ENCODE results near the gene TBC1D32.
"Not testable (repeated sequence)": the region's sequence is repeated elsewhere in the genome, so short reads cannot be mapped to it uniquely, and the experiment has no call there.

Gene TBC1D32

GRCh38 chr6:121236984-121237383 lies 97.3 kb downstream of the TBC1D32 start:
- CTCF ChIA-PET, result no interaction called here
- TF ChIP-seq, protein P1, sequence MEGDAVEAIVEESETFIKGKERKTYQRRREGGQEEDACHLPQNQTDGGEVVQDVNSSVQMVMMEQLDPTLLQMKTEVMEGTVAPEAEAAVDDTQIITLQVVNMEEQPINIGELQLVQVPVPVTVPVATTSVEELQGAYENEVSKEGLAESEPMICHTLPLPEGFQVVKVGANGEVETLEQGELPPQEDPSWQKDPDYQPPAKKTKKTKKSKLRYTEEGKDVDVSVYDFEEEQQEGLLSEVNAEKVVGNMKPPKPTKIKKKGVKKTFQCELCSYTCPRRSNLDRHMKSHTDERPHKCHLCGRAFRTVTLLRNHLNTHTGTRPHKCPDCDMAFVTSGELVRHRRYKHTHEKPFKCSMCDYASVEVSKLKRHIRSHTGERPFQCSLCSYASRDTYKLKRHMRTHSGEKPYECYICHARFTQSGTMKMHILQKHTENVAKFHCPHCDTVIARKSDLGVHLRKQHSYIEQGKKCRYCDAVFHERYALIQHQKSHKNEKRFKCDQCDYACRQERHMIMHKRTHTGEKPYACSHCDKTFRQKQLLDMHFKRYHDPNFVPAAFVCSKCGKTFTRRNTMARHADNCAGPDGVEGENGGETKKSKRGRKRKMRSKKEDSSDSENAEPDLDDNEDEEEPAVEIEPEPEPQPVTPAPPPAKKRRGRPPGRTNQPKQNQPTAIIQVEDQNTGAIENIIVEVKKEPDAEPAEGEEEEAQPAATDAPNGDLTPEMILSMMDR (IDR thresholded peaks at IDR 0.05; ENCODE audit: control extremely low read depth, extremely low read depth, low read depth, missing control alignments), result no peak
- DNase-seq (ENCODE audit: extremely low spot score), result no peak
- POLR2A ChIA-PET, result no interaction called here

DNA sequence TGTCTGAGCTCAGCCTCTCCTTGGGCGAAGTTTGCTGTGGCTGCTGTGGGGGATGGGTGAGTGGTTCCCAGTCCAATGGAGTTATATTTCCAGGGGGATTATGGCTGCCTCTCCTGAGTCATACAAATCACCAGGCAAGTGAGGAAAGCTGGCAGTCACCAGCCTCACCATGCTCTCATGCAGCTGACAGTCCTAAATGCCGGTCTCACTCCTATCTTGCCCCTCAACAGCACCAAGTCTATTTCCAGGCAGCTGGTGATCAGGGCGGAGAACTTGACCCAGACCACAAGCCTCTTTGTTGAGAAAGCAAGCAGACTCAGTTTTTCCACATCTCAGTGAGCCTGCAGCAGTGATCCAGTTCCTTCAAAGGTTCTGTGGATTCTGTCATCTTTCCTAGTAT lies 98.9 kb downstream of the TBC1D32 start:
- POLR2A ChIA-PET, result no interaction called here
- DNase-seq (ENCODE audit: extremely low spot score), result no peak
- CTCF ChIA-PET, result interaction anchor here (1.2 to 2.0 kb wide), 3 partner anchors 11 to 69 kb away, joined by 3 to 5 read pairs (median 4); no protein-coding TSS in a partner anchor
- TF ChIP-seq, protein P1 (IDR thresholded peaks at IDR 0.05; ENCODE audit: control extremely low read depth, extremely low read depth, low read depth, missing control alignments), result no peak

DNA sequence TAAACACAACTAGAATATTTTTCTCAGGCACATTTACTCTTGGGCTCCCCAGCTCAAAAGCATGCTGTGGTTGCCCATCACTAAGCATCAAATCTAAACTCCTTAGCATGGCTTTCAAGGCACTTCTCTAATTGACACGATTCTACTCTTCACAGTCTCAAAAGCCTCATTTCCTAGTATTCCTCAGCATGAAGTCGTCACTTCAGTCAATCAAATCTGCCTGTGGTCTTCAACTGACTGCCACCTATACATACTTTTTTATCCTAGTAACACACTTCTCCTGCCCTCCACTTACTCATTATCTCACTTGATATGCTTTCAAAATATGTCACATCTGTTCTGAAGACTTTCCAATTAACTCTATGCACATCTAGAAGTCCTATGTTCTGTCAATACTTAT lies 110.3 kb downstream of the TBC1D32 start:
- POLR2A ChIA-PET, result no interaction called here
- TF ChIP-seq, protein P1 (IDR thresholded peaks at IDR 0.05; ENCODE audit: control extremely low read depth, extremely low read depth, low read depth, missing control alignments), result no peak
- DNase-seq (ENCODE audit: extremely low spot score), result no peak
- CTCF ChIA-PET, result no interaction called here

DNA sequence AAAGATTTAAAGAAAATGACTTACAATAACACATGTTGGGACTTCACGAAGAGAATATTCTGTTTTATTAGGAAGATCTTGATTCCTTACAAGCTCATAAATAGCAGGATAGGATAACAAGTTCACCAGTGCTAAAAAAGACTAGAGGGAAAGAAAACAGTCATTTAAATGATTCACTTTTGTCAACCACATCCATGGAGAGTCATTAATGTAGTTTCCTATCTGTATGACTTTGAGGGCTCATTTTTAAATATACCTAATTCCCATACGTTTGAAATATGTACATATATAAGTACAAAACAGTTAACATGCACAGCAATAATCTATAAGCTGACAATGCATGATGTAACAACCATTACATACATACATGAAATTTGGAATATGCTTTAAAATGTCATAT lies 111.1 kb downstream of the TBC1D32 start:
- no peak for DNase-seq (ENCODE audit: extremely low spot score)
- ChIA-PET CTCF (no interaction called here), POLR2A (no interaction called here)
- TF ChIP-seq, protein P1 (IDR thresholded peaks at IDR 0.05; ENCODE audit: control extremely low read depth, extremely low read depth, low read depth, missing control alignments), result no peak

DNA sequence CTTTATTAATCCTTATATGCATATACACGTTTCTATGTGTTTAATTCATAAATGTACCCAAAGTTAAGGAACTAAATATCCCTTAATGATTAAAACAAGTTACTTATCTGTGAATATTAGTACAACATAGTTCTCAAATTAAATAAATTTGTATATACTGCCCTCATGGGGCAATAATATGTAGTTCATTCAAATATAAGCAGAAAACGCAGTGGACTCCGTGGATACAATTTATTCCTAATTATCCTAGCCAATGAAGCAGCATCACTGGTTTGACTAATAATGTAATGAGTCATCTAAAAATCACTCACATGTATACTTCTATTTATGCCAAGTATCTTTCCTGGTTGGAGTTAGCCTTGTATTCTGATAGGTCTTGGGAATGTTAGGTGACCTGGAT lies 111.6 kb downstream of the TBC1D32 start:
- DNase-seq (ENCODE audit: extremely low spot score), result no peak
- TF ChIP-seq, protein P1 (IDR thresholded peaks at IDR 0.05; ENCODE audit: control extremely low read depth, extremely low read depth, low read depth, missing control alignments), result no peak
- ChIA-PET CTCF (no interaction called here), POLR2A (no interaction called here)

DNA sequence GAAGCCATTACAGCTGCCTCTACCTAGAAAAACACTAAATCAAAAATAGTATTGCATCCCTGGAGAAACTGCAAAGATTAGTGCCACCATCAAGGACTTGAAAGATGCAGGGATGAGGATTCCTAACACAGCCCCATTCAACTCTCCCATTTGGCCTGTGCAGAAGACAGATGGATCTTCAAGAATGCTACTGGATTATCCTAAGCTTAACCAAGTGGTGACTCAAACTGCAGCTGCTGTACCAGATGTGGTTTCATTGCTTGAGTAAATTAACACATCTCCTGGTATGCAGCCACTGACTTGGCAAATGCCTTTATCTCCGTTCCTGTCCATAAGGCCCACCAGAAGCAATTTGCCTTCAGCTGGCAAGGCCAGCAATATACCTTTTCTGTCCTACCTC lies 117.4 kb downstream of the TBC1D32 start:
- ChIA-PET POLR2A (no interaction called here), CTCF (interaction anchor here (0.7 to 2.3 kb wide), 3 partner anchors 9 to 18 kb away, joined by 3 to 6 read pairs (median 4); no protein-coding TSS in a partner anchor)
- DNase-seq (ENCODE audit: extremely low spot score), result no peak
- TF ChIP-seq, protein P1 (IDR thresholded peaks at IDR 0.05; ENCODE audit: control extremely low read depth, extremely low read depth, low read depth, missing control alignments), result no peak

DNA sequence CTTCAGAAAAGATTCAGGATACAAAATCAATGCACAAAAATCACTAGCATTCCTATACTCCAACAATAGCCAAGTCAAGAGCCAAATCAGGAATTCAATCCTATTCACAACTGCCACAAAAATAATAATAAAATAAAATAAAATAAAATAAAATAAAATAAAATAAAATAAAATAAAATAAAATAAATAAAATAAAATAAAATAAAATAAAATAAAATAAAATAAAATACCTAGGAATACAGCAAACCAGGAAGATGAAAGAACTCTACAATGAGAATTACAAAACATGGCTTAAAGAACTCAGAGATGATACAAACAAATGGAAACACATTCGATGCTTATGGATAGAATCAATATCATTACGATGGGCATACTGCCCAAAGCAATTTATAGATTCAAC lies 120.9 kb downstream of the TBC1D32 start:
- CTCF ChIA-PET, result interaction anchor here (1.8 kb wide), 1 partner anchor 25 kb away, joined by 4 read pairs; no protein-coding TSS in a partner anchor
- DNase-seq (ENCODE audit: extremely low spot score); POLR2A ChIA-PET: not testable (repeated sequence)

Measured in GM10248 (cell line).